HG03196 (cell line): ENCODE results near the gene ARL10.
"Not testable (repeated sequence)": the region's sequence is repeated elsewhere in the genome, so short reads cannot be mapped to it uniquely, and the experiment has no call there.

Experiments used
- ATAC-seq: cut with Tn5 transposase; IDR thresholded peaks from one replicate; pipeline ENCODE4 v1.9.1; 2021; ENCODE audit not compliant: unreplicated experiment

The ARL10 gene

GRCh38 chr5:176388444-176389134 is 23.3 kb downstream of the ARL10 start, which contains the start of the genes HIGD2A and NOP16:
Gene HIGD2A, plus strand, starts transcription at chr5:176388751. Its CDS starts 69 bp downstream, at chr5:176388820.
Gene NOP16, minus strand, starts transcription at chr5:176388598. Its CDS starts 59 bp downstream, at chr5:176388539.
- ATAC-seq: peak; percentile 85

- no peak for ATAC-seq
Observed at GRCh38 chr5:176389135-176390123, 24.1 kb downstream of the ARL10 start.

DNA sequence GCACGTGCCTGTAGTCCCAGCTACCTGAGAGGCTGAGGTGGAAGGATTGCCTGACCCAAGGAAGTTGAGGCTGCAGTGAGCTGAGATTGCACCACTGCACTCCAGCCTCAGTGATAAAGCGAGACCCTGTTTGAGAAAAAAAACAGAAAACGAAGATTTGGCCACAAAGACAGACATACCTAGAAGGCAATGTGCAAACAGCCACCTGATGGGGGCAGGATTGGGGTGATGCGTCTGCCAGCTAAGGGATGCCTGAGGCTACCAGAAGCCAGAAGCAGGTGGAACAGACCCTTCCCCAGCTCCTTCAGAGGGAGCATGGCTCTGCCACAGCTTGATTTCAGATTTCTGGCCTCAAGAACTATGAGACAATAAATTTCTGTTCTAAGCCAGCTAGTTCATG is 26.2 kb downstream of the ARL10 start:
- no peak for ATAC-seq

- no peak for ATAC-seq
Observed at GRCh38 chr5:176391999-176392398, 26.7 kb downstream of the ARL10 start.

- no peak for ATAC-seq
Observed at GRCh38 chr5:176392526-176392925, 27.2 kb downstream of the ARL10 start.

- no peak for ATAC-seq
Observed at GRCh38 chr5:176394096-176394495, 28.8 kb downstream of the ARL10 start.

- ATAC-seq: no peak
Observed at GRCh38 chr5:176394881-176395675, 29.8 kb downstream of the ARL10 start.

DNA sequence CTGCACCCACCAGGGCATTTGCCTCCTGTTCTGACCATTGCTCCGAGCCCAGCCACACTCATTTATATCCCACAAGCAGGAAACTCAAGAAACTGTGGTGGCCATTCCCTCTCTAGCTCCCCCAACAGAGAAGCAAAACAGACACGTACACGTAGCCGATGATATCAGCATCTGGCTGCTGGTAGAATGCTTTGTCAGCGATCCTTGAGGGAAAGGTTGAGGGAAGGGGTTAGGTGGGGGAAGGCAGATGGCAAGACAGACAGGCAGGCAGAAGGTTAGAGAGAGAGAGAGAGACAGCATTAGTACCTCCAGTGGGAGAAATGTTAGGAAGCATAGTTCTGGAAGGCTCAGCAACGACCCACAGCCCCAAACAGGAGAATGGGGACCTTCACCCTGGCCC is 31.0 kb downstream of the ARL10 start:
- ATAC-seq: no peak

DNA sequence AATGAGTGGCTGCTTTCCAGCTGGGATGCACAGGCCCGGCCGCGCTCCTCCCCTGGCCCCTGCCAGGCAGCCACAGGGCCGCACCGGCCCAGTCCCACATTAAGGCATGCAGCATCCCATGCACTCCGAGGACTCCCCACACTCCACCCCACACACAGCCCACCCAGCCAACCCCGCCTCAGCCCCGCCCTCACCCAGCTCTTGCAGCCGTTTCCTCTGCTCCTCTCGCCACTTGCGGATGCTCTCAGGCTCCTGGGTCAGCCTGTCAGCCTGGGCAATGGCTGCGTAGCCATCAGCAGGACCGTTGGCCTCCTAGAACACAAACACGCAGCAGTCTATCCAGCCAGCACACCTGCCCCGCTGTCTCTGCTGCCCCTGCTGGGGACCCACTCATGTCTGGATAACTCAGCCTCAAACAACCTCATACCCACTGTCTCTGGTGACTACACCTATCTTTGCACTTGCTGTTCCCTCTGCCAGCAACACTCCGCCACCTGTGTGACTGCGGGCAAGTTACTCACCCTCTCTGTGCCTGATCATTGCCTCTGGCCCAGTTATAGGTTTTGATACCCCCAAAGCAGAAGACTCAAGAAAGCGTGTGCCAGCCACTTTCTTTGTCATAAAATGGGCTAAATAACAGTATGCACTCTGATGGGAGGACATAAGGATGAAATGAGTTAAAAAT is 32.6 kb downstream of the ARL10 start:
- no peak for ATAC-seq

DNA sequence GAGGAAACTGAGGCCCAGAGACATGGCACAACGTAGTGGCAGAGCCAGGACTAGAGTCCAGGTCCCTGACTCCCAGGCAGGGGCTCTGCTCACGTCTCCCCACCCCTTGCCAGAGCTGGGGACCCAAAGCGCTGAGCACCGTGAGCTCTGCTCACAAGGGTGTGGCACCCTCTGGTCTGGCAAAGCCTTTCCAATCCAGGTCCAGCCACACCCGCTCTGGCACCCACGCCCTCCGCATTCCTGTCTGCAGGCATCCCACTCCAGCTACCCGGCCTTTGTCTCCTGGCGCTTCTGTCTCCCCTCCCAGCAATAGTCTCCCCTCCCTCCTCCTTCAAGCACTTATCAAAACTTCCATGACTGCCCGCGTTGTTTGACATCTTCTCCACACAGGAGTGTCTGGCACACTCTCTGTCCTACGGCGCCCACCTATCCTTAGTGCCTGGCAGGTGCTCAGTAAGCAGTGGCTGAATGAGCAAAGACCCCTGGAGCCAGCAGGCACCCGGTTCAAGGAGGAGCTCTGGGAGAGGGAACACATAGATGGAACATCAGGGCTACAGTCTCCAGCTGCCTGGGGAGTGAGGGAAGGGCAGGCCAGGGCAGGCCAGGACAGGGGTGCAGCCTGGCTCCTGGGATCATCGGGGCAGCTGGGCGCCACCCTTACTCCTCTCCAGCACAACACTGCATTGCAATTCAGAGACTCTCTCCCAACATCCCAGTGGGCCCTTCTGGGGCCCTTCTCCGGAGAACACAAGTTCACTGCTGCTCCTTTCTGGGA is 35.3 kb downstream of the ARL10 start:
- no peak for ATAC-seq

DNA sequence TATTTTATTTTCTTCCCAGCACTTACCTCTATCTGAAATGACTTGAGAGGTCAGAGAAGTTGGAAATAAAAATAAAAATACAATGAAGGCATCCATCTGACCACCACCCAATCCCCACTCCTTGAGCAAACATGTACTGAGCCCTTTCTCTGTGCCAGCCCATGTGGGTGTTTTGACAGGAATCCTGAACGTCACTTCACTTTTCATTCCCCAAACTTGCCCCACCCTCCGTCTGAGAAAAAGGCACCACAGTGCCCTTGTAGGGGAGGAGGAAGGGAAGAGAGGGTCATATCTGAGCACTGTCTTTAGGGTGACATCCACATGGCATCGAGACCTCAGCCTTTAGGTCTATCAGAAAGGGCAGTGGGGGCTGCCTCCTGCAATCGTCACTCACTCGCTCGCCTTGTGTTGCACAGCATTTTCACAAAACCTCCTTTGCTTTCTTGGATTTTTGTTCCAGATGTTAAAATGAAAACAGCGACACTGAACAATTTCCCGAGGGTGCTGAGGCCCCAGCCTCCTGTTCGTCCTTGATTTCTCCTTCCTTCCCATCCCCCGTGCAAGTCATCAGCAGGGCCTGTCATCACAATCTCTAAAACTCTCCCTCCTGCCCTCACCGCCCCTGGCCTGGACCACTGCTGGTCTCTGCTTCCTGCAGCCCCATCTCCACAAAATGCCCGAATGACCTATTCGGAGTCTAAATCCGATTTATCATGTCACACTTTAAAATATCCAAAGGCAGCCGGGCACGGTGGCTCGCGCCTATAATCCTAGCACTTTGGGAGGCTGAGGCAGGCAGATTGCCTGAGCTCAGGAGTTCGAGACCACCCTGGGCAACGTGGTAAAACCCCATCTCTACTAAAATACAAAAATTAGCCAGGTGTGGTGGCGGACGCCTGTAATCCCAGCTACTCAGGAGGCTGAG is 36.3 kb downstream of the ARL10 start:
- ATAC-seq: no peak

DNA sequence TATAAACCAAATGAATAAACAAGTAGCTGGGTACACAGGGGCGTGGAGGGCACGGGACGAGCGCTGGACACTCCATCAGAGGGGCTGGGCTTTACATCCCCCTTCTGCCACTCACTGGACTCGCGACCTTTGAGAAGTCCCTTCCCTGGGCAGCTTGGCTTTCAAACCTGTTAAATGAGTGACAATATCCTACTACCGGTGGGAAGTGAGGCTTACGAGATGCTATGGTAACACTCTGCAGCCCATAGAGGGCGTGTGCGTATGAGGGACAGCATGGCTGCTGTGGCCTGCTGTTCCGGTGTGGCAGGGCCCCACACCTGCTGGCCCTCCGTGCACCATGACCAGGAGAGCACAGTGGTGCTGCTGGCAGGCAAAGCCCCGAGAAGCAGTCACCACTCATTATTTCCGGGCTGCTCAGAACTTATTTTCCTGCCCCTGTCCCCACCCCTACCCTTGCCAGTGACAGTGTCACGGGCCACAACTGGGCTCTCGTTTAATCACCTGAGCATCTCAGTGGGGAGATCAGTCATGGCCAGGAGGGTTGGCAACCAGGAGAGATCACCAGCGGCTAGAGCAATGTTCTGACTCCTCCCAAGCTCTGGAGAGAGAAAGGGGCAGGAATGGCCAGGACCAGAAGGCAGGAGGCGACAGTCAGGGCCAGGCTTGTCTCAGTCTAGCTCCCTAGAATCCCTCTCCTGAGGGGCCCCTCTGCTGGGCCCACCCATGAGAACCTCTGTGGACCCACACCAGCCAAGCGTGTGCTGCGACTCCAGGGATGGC is 40.6 kb downstream of the ARL10 start:
- ATAC-seq: no peak

- ATAC-seq: no peak
Observed at GRCh38 chr5:176406436-176407052, 41.3 kb downstream of the ARL10 start.

- ATAC-seq: no peak
Observed at GRCh38 chr5:176407456-176408251, 42.4 kb downstream of the ARL10 start.

GRCh38 chr5:176408252-176408573 is 42.9 kb downstream of the ARL10 start:
- ATAC-seq: not testable (repeated sequence)

DNA sequence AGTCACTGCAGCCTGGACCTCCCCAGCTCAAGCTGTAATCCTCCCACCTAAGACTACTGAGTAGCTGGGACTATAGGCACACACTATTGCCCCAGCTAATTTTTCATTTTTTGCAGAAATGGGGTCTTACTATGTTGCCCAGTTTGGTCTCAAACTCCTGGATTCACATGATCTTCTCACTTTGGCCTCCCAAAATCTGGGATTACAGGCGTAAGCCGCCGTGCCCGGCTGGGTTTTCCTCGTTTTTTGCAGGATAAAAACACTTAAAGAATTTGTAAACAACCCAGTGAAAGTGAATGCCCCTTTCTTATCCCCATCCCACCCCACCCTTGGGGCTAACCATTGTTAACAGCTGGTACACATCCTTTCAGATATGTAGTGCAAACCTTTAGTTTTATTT is 43.3 kb downstream of the ARL10 start:
- no peak for ATAC-seq

DNA sequence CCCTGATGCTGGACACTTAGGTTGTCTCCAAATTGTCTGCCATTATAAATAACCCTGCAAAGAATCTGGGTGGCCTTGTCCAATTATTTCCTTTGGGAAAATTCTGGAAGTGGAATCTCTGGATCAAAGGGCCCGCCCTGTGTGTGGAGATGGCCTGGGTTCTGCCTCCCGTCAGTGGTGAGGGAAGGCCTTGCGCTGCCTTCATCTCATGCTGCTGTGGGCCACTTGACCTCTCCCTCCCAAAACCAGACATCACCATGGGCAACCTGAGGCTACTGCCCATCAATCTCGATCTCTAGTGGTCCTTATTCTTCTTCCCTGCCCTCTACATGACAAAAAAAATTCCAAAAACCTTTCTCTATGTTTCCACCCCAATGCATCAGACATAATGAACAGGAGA is 44.5 kb downstream of the ARL10 start:
- ATAC-seq: no peak
